Neural cell (in vitro differentiated cells): ENCODE data around the gene TMC2. TPM values are rescaled to one million over a fixed set of nuclear protein-coding genes. Genes with fewer than 3 reads are reported as not detected.

Experiments used
- H2AFZ ChIP-seq: fragments of 200-600, 300-800 bp; sonication (generic), shearing (Covaris generic); 2 replicates; pipeline ENCODE4 v1.6.0; 2014; ENCODE audit warnings: low read depth, mild to moderate bottlenecking, antibody characterized with exemption, low read length, moderate library complexity
- H3F3A ChIP-seq: fragments of 200-600 bp; shearing (Covaris generic); 2 replicates; pipeline ENCODE4 v1.6.1; 2016; ENCODE audit warnings: mild to moderate bottlenecking, moderate library complexity, mixed read lengths, antibody characterized with exemption, low read length; ENCODE audit not compliant: insufficient read depth, poor library complexity, severe bottlenecking
- H3K27ac ChIP-seq: fragments of 200-600, 300-800 bp; sonication (generic), shearing (Covaris generic); 2 replicates; pipeline ENCODE4 v1.5.1; 2014; ENCODE audit warnings: mild to moderate bottlenecking, low read length, moderate library complexity
- H3K27me3 ChIP-seq: fragments of 300-800, 200-600 bp; sonication (generic), shearing (Covaris generic); 2 replicates; pipeline ENCODE4 v1.6.0; 2014; ENCODE audit warnings: mild to moderate bottlenecking, low read depth, low read length, moderate library complexity; ENCODE audit not compliant: insufficient read depth
- H3K36me3 ChIP-seq: fragments of 300-800, 200-600 bp; sonication (generic), shearing (Covaris generic); 2 replicates; pipeline ENCODE4 v1.5.1; 2014; ENCODE audit warnings: mild to moderate bottlenecking, antibody characterized with exemption, low read length, moderate library complexity; ENCODE audit not compliant: insufficient read depth
- H3K4me2 ChIP-seq: fragments of 300-800, 200-600 bp; sonication (generic), shearing (Covaris generic); 2 replicates; pipeline ENCODE4 v1.6.0; 2014; ENCODE audit warnings: mild to moderate bottlenecking, low read length
- H3K4me3 ChIP-seq: fragments of 300-800, 200-600 bp; sonication (generic), shearing (Covaris generic); 2 replicates; pipeline ENCODE4 v1.5.1; 2014; ENCODE audit warnings: mild to moderate bottlenecking, low read length, moderate library complexity
- H3K79me2 ChIP-seq: fragments of 200-600 bp; shearing (Covaris generic); replicated peaks from 2 replicates; pipeline ENCODE4 v1.6.0; 2014; ENCODE audit warnings: mild to moderate bottlenecking, low read length, moderate library complexity; ENCODE audit not compliant: insufficient read depth
- H3K9ac ChIP-seq: fragments of 300-800, 200-600 bp; sonication (generic), shearing (Covaris generic); 2 replicates; pipeline ENCODE4 v1.6.1; 2016; ENCODE audit warnings: mild to moderate bottlenecking, low read length, mixed read lengths
- H3K9me2 ChIP-seq: fragments of 200-600 bp; shearing (Covaris generic); 2 replicates; pipeline ENCODE4 v1.6.1; 2016; ENCODE audit warnings: mild to moderate bottlenecking, low read length, mixed read lengths; ENCODE audit not compliant: insufficient read depth
- H3K9me3 ChIP-seq: fragments of 200-600, 300-800 bp; sonication (generic), shearing (Covaris generic); 2 replicates; pipeline ENCODE4 v1.6.1; 2016; ENCODE audit warnings: mild to moderate bottlenecking, mixed run types, low read length, moderate library complexity, mixed read lengths
- H4K20me1 ChIP-seq: fragments of 200-600 bp; shearing (Covaris generic); 2 replicates; pipeline ENCODE4 v1.6.1; 2016; ENCODE audit warnings: mild to moderate bottlenecking, mixed run types; ENCODE audit not compliant: insufficient read depth
- CTCF ChIP-seq: fragments of 450-650 bp; IDR thresholded peaks from 2 replicates; pipeline ENCODE4 v1.5.1; 2014; ENCODE audit warnings: antibody characterized with exemption, mild to moderate bottlenecking, moderate library complexity; ENCODE audit not compliant: poor library complexity, severe bottlenecking
- EP300 ChIP-seq: fragments of 450-650 bp; conservative IDR thresholded peaks from 2 replicates; pipeline ENCODE4 v1.6.1; 2014; ENCODE audit warnings: antibody characterized with exemption, mild to moderate bottlenecking, moderate library complexity; ENCODE audit not compliant: poor library complexity, severe bottlenecking
- EZH2 ChIP-seq: fragments of 200-600, 300-800 bp; shearing (Covaris generic), sonication (generic); IDR thresholded peaks from 2 replicates; pipeline ENCODE4 v1.6.1; 2014; ENCODE audit warnings: antibody characterized with exemption, low read length, borderline replicate concordance, mild to moderate bottlenecking; ENCODE audit not compliant: insufficient read depth, poor library complexity, severe bottlenecking
- MXI1 ChIP-seq: fragments of 450-650 bp; conservative IDR thresholded peaks from 2 replicates; pipeline ENCODE4 v1.6.1; 2014; ENCODE audit warnings: antibody characterized with exemption, mild to moderate bottlenecking; ENCODE audit not compliant: poor library complexity, severe bottlenecking
- POLR2AphosphoS5 ChIP-seq: IDR thresholded peaks from 2 replicates; pipeline ENCODE4 v1.6.1; 2012
- RAD21 ChIP-seq: fragments of 450-650 bp; conservative IDR thresholded peaks from 2 replicates; pipeline ENCODE4 v1.6.1; 2014; ENCODE audit warnings: antibody characterized with exemption, mild to moderate bottlenecking, moderate library complexity
- REST ChIP-seq: IDR thresholded peaks from 2 replicates; pipeline ENCODE4 v1.6.1; 2012; ENCODE audit warnings: borderline replicate concordance
- SMC3 ChIP-seq: fragments of 450-650 bp; conservative IDR thresholded peaks from 2 replicates; pipeline ENCODE4 v1.6.1; 2014; ENCODE audit warnings: antibody characterized with exemption, mild to moderate bottlenecking, moderate library complexity; ENCODE audit not compliant: poor library complexity
- TAF1 ChIP-seq: IDR thresholded peaks from 2 replicates; pipeline ENCODE4 v1.6.1; 2012; ENCODE audit warnings: low read depth
- polyA plus RNA-seq: library from polyadenylated mRNA; depleted of rRNA; stranded (reverse); fragments of >200 nt; gene quantifications from 2 replicates; pipeline ENCODE4 v1.2.3, GENCODE V29; 2014

TMC2 gene
- polyA plus RNA-seq, 1 donor from 2014 or later: 0.11 TPM

GRCh38 chr20:2538356-2538755 is 2.0 kb downstream of the TMC2 start:
- Histone ChIP-seq H3K9me2 (no peaks in the 10 kb centered on the region), H3K9ac (no peak overlapping the region), H3K27ac (no peak overlapping the region), H3K27me3 (no peaks in the 10 kb centered on the region), H3K4me2 (no peak overlapping the region), H3K4me3 (no peak overlapping the region), H2AFZ (no peak overlapping the region), H3F3A (no peaks in the 10 kb centered on the region), H3K36me3 (no peaks in the 10 kb centered on the region), H4K20me1 (no peaks in the 10 kb centered on the region), H3K79me2 (no peaks in the 10 kb centered on the region), H3K9me3 (no peaks in the 10 kb centered on the region)
- TF ChIP-seq EP300 (no peak), POLR2AphosphoS5 (no peak), EZH2 (no peak), CTCF (no peak), MXI1 (no peak), TAF1 (no peak), REST (no peak), RAD21 (no peak), SMC3 (no peak)

- Histone ChIP-seq H3K9me2 (no peaks in the 10 kb centered on the region), H3K27me3 (no peaks in the 10 kb centered on the region), H2AFZ (no peak overlapping the region), H3K4me3 (no peak overlapping the region), H3K27ac (no peak overlapping the region), H3K4me2 (no peak overlapping the region), H3K36me3 (no peaks in the 10 kb centered on the region), H4K20me1 (no peaks in the 10 kb centered on the region), H3F3A (no peaks in the 10 kb centered on the region), H3K79me2 (no peaks in the 10 kb centered on the region), H3K9me3 (no peaks in the 10 kb centered on the region), H3K9ac (no peak overlapping the region)
- TF ChIP-seq CTCF: no peak
- no peak for TF ChIP-seq RAD21
- TF ChIP-seq TAF1: no peak
- no peak for TF ChIP-seq POLR2AphosphoS5
- no peak for TF ChIP-seq REST
- no peak for TF ChIP-seq EP300
- TF ChIP-seq SMC3: no peak
Observed at GRCh38 chr20:2538931-2539720, 2.8 kb downstream of the TMC2 start.
